Mesendoderm (in vitro differentiated cells): ENCODE results near the gene ZNF783.
A peak's percentile ranks its signal among the peaks of the same experiment; 100 is the strongest.

Experiments
- DNase-seq: peaks from one replicate; pipeline ENCODE4 v3.0.0; 2013
- H2AK5ac ChIP-seq: 2 replicates; pipeline ENCODE4 v1.6.1; 2013; ENCODE audit warnings: low read length, inconsistent platforms
- H2BK120ac ChIP-seq: 2 replicates; pipeline ENCODE4 v1.6.1; 2013; ENCODE audit warnings: low read depth, mild to moderate bottlenecking, low read length, moderate library complexity, mixed read lengths
- H2BK15ac ChIP-seq: replicated peaks from 2 replicates; pipeline ENCODE4 v1.6.1; 2013; ENCODE audit warnings: low read depth, mild to moderate bottlenecking, moderate library complexity
- H2BK5ac ChIP-seq: 2 replicates; pipeline ENCODE4 v1.6.1; 2013; ENCODE audit warnings: low read length, inconsistent platforms
- H3K18ac ChIP-seq: 2 replicates; pipeline ENCODE4 v1.6.1; 2013; ENCODE audit warnings: mild to moderate bottlenecking, low read length, mixed read lengths
- H3K23ac ChIP-seq: one replicate; pipeline ENCODE4 v1.6.1; 2013; ENCODE audit warnings: low read length
- H3K27ac ChIP-seq: 2 replicates; pipeline ENCODE4 v1.5.1; 2013; ENCODE audit warnings: low read depth, mild to moderate bottlenecking, inconsistent platforms, low read length, moderate library complexity
- H3K27me3 ChIP-seq: 2 replicates; pipeline ENCODE4 v1.6.1; 2013; ENCODE audit warnings: low read length, control low read depth, mild to moderate bottlenecking, inconsistent platforms; ENCODE audit not compliant: insufficient read depth, poor library complexity
- H3K36me3 ChIP-seq: 2 replicates; pipeline ENCODE4 v1.6.1; 2013; ENCODE audit warnings: low read length, inconsistent platforms; ENCODE audit not compliant: control insufficient read depth, insufficient read depth
- H3K4ac ChIP-seq: one replicate; pipeline ENCODE4 v1.6.1; 2013; ENCODE audit warnings: low read depth, mild to moderate bottlenecking, low read length, moderate library complexity
- H3K4me1 ChIP-seq: 2 replicates; pipeline ENCODE4 v1.6.1; 2013; ENCODE audit warnings: low read depth, low read length, inconsistent platforms; ENCODE audit not compliant: control insufficient read depth
- H3K4me2 ChIP-seq: 2 replicates; pipeline ENCODE4 v1.6.1; 2013; ENCODE audit warnings: low read length
- H3K4me3 ChIP-seq: 2 replicates; pipeline ENCODE4 v1.5.1; 2013; ENCODE audit warnings: mild to moderate bottlenecking, low read length
- H3K56ac ChIP-seq: one replicate; pipeline ENCODE4 v1.6.1; 2013; ENCODE audit warnings: low read length
- H3K79me1 ChIP-seq: 2 replicates; pipeline ENCODE4 v1.6.1; 2013; ENCODE audit warnings: low read length, inconsistent platforms
- H3K79me2 ChIP-seq: 2 replicates; pipeline ENCODE4 v1.6.1; 2013; ENCODE audit warnings: mild to moderate bottlenecking, low read length; ENCODE audit not compliant: control insufficient read depth, insufficient read depth
- H3K9ac ChIP-seq: 2 replicates; pipeline ENCODE4 v1.6.1; 2013; ENCODE audit warnings: low read length, inconsistent platforms
- H4K5ac ChIP-seq: one replicate; pipeline ENCODE4 v1.6.1; 2013; ENCODE audit warnings: low read length
- H4K8ac ChIP-seq: one replicate; pipeline ENCODE4 v1.6.1; 2013; ENCODE audit warnings: low read depth, mild to moderate bottlenecking, control low read depth, low read length, moderate library complexity
- WGBS: extraction: QIAGEN DNeasy Blood & Tissue Kit; methylation state at CpG from one replicate; pipeline ENCODE4 v1.1.7; 2013; ENCODE audit warnings: low lambda C conversion rate, missing lambda C conversion rate; ENCODE audit not compliant: insufficient coverage; ENCODE audit errors: extremely low coverage; 5-methylcytosine and 5-hydroxymethylcytosine counted together

Gene ZNF783

DNA sequence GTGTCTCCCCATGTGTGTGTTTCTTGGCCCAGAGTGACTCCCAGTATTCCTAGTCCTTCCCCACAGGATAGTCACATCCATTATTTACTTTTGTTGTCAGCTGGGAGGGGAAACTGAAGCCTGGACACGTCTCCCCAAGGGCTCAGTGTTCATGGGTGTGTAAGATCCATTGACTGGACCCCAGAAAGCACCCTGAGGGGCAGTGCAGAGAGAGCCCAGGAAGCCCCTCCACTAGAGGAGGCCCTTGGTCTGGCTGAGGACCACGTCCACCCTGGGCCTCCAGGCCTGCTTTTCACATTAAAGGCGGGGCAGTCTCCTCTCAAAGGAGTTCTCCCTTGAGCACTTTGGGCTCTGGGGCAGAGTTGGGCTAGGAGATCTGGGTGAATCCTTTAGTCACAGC, 21.3 kb downstream of the ZNF783 start:
- Histone ChIP-seq H3K56ac (no peak overlapping the region), H3K4ac (no peak overlapping the region), H3K79me1 (no peaks in the 10 kb centered on the region), H2BK5ac (no peak overlapping the region), H3K4me1 (peaks cover 1% of the 10 kb centered on the region), H3K79me2 (no peaks in the 10 kb centered on the region), H2BK15ac (no peak overlapping the region), H3K4me3 (no peak overlapping the region), H3K27me3 (no peaks in the 10 kb centered on the region), H3K23ac (no peak overlapping the region), H3K27ac (no peak overlapping the region), H3K4me2 (no peak overlapping the region), H3K9ac (no peak overlapping the region), H4K5ac (no peak overlapping the region), H2AK5ac (no peak overlapping the region), H4K8ac (no peak overlapping the region), H3K18ac (no peak overlapping the region), H2BK120ac (no peak overlapping the region), H3K36me3 (no peaks in the 10 kb centered on the region)
- DNase-seq: no peak
- no CpG with 5 or more reads among the region's 3 CpGs for WGBS

DNA sequence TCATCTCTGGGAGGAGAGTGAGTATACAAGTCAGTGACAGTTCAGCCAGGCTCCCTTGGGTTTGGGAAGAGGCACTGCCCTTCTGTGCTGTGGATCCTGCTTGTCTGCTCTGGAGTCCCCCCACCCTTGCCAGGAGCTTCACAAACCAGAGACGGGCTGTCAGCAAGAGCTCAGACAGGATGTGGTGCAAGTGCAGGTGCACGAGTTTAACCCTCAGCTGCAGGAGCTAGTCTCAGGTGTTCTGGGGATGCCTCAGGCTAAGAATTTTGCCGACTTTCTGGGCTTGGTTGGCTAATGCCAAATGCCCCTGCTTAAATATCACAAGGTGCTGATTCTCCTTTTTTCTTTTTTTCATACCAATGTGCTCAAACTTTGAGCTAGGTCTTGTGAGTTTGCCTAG, 22.3 kb downstream of the ZNF783 start:
- Histone ChIP-seq H3K4ac (no peak overlapping the region), H4K8ac (no peak overlapping the region), H2BK5ac (no peak overlapping the region), H3K27me3 (no peaks in the 10 kb centered on the region), H3K4me1 (peaks cover 1% of the 10 kb centered on the region), H3K9ac (no peak overlapping the region), H3K4me2 (no peak overlapping the region), H2BK15ac (no peak overlapping the region), H3K18ac (no peak overlapping the region), H3K56ac (no peak overlapping the region), H3K79me2 (no peaks in the 10 kb centered on the region), H3K27ac (no peak overlapping the region), H2AK5ac (no peak overlapping the region), H4K5ac (no peak overlapping the region), H3K23ac (no peak overlapping the region), H3K79me1 (no peaks in the 10 kb centered on the region), H2BK120ac (no peak overlapping the region), H3K36me3 (no peaks in the 10 kb centered on the region), H3K4me3 (no peak overlapping the region)
- WGBS: no CpG with 5 or more reads among the region's 3 CpGs
- no peak for DNase-seq

DNA sequence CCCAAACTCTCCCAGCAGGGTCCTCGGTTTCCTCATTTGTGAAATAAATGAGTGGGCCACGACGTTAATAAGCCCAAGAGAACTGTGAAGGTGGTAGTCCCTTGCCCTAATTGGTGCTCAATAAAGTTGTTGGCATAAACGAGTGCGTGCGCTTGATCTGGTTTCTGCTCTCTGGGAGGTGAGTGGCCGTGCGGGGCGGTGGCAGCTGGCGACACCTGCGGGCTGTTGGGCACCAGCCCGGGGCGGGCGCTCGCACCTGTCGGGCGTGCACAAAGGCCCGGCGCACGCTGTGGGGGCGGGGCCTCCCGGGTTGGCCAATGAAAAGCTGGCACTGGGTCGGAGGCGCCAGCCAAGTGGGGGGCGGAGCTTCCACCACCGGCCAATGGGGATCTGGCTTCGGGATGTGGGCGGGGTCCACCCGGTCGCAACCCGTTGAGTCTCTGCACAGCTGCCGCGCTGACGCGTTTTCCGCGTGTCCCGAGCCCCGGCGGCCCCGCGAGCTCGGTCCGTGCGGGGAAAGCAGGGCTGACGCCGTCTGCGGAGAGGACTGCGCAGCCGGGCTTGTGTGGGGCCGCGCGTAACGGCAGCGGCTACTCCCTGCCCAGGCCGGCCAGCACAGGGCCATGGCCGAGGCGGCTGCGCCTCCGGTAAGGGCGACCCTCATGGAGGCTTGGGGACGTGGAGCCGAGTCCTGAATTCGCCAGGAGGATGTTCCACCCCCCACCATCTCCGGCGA, 23.0 kb downstream of the ZNF783 start:
- WGBS: no CpG with 5 or more reads among the region's 66 CpGs
- Histone ChIP-seq H4K5ac (no peak overlapping the region), H2BK15ac (no peak overlapping the region)

DNA sequence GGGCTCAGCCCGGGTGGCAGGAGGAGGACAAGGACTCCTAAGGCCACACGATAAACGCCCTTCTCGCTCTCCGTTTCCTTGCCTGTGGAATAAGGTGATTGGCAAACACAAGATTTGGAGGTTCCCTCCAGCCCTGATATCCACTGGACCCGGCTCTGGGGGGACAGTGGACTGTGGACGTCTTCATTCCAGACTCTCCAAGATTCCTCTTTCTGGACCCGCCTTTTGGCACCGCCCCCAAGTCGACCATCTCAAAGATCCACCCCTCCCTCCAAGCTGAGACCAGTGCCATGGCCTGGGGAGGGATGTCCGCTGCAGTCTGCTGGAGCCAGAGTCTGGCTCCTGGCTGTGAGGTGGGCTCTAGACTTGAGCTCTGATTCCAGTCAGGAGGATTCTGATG, 23.6 kb downstream of the ZNF783 start:
- no peak overlapping the region for H3K27ac ChIP-seq
- H2BK120ac ChIP-seq: no peak overlapping the region
- peak overlapping the region; percentile 65 for H3K4me2 ChIP-seq
- peaks cover 1% of the 10 kb centered on the region for H3K4me1 ChIP-seq
- H3K18ac ChIP-seq: no peak overlapping the region
- no peak overlapping the region for H4K8ac ChIP-seq
- H2BK15ac ChIP-seq: no peak overlapping the region
- H3K4me3 ChIP-seq: peak overlapping the region; percentile 76
- H4K5ac ChIP-seq: no peak overlapping the region
- no peaks in the 10 kb centered on the region for H3K27me3 ChIP-seq
- peak overlapping the region; percentile 69 for H3K9ac ChIP-seq
- H3K56ac ChIP-seq: peak overlapping the region; percentile 89
- no CpG with 5 or more reads among the region's 11 CpGs for WGBS
- H2BK5ac ChIP-seq: no peak overlapping the region
- H3K23ac ChIP-seq: peak overlapping the region; percentile 80
- no peaks in the 10 kb centered on the region for H3K79me2 ChIP-seq
- DNase-seq: peak; percentile 46
- no peak overlapping the region for H3K4ac ChIP-seq
- H2AK5ac ChIP-seq: no peak overlapping the region
- no peaks in the 10 kb centered on the region for H3K36me3 ChIP-seq
- no peaks in the 10 kb centered on the region for H3K79me1 ChIP-seq

More for the DNA sequence above, 23.0 kb downstream of the ZNF783 start:
- Histone ChIP-seq H4K8ac (no peak overlapping the region), H2AK5ac (no peak overlapping the region), H3K27ac (no peak overlapping the region), H3K23ac (peak overlapping the region; percentile 80), H3K4me1 (peaks cover 1% of the 10 kb centered on the region), H3K18ac (no peak overlapping the region), H3K4ac (no peak overlapping the region), H3K27me3 (no peaks in the 10 kb centered on the region), H3K79me2 (no peaks in the 10 kb centered on the region), H2BK120ac (no peak overlapping the region), H3K4me3 (peak overlapping the region; percentile 76), H3K36me3 (no peaks in the 10 kb centered on the region), H3K4me2 (peak overlapping the region; percentile 65), H3K56ac (peak overlapping the region; percentile 89), H3K9ac (peak overlapping the region; percentile 69), H3K79me1 (no peaks in the 10 kb centered on the region), H2BK5ac (no peak overlapping the region)
- DNase-seq: peak; percentile 94

DNA sequence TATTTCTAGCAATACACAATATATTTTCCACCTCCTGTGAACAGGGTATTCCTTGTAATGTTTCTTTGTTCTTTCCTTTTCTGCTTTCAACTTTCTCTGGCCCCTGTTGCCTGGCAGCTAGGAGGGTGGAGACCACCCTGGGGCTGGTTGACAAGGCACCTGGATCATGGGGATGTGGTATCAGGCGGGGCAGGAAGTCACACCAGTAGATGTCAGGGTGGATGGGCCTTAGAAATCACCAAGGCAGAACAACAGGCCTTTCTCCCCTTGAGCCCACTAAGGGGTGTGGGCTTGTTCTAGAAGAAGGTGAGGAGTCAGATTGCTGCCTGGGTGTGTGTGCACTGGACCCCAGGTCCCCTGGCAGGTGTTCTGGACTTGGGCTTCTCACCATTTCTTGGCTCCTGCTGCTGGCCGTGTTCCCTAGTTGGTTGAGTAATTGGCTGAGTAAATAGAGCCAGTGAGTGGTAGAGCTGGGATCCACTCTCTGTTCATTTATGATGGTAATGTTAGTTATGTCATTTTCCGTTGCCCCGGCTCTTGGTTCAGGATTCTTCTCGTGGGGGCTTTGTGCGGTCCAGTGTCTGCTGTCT, 24.9 kb downstream of the ZNF783 start:
- no peak overlapping the region for H3K56ac ChIP-seq
- no CpG with 5 or more reads among the region's 6 CpGs for WGBS
- H3K4ac ChIP-seq: no peak overlapping the region
- no peaks in the 10 kb centered on the region for H3K36me3 ChIP-seq
- no peak overlapping the region for H3K18ac ChIP-seq
- no peak overlapping the region for H3K4me3 ChIP-seq
- no peak overlapping the region for H2BK15ac ChIP-seq
- H2AK5ac ChIP-seq: no peak overlapping the region
- H3K23ac ChIP-seq: no peak overlapping the region
- no peak overlapping the region for H4K5ac ChIP-seq
- H4K8ac ChIP-seq: no peak overlapping the region
- no peak overlapping the region for H3K4me2 ChIP-seq
- no peak overlapping the region for H2BK5ac ChIP-seq
- no peak overlapping the region for H3K9ac ChIP-seq
- no peak overlapping the region for H3K27ac ChIP-seq
- H2BK120ac ChIP-seq: no peak overlapping the region
- H3K4me1 ChIP-seq: peaks cover 1% of the 10 kb centered on the region
- H3K27me3 ChIP-seq: no peaks in the 10 kb centered on the region
- H3K79me1 ChIP-seq: no peaks in the 10 kb centered on the region
- H3K79me2 ChIP-seq: no peaks in the 10 kb centered on the region
- DNase-seq: no peak
